GM18508 (cell line): ENCODE data around the gene CAMTA2.

Experiments
- ATAC-seq: cut with Tn5 transposase; IDR thresholded peaks from one replicate; pipeline ENCODE4 v1.9.1; 2021; ENCODE audit warnings: moderate number of reproducible peaks; ENCODE audit not compliant: insufficient read depth, unreplicated experiment

Gene CAMTA2

GRCh38 chr17:5003214-5003867 is 15.9 kb upstream of the CAMTA2 start:
- ATAC-seq = no peak

GRCh38 chr17:5002121-5002788 is 14.8 kb upstream of the CAMTA2 start:
- ATAC-seq = no peak

- ATAC-seq = no peak
Measured at GRCh38 chr17:5000237-5000639, 12.8 kb upstream of the CAMTA2 start.

DNA sequence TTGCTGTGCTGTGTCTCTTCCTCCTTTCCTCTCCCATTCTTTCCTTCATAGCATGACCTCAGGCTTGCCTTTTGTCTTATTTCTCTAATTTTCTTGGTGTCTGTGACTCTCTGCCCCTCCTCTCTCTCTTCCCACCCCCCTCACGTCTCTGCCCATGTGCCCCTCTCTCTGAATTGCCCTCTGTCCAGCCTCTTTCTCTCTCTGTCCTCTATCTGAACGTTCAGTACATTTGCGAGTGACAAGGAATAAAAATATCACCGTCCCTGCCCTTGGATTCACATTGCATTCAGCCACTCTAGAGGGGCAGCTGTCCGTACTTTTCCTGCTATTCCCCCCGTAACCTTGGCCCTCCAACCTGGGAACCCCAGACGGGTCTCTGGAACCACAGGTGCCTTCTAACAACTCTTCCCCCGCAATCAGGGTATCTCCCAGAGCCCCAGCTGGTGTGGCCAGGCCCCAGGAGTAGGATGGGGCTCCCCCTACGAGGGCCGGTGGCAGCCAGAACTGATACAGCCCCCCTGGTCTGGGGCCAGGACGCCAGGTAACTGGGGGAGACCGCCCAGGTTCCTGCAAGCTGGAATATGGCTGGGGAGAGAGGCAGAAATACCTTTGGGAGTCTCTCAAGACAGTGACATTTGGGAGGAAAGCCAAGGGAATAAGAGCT is 12.1 kb upstream of the CAMTA2 start:
- ATAC-seq = no peak

- ATAC-seq = no peak
Measured at GRCh38 chr17:4998732-4999429, 11.4 kb upstream of the CAMTA2 start.

DNA sequence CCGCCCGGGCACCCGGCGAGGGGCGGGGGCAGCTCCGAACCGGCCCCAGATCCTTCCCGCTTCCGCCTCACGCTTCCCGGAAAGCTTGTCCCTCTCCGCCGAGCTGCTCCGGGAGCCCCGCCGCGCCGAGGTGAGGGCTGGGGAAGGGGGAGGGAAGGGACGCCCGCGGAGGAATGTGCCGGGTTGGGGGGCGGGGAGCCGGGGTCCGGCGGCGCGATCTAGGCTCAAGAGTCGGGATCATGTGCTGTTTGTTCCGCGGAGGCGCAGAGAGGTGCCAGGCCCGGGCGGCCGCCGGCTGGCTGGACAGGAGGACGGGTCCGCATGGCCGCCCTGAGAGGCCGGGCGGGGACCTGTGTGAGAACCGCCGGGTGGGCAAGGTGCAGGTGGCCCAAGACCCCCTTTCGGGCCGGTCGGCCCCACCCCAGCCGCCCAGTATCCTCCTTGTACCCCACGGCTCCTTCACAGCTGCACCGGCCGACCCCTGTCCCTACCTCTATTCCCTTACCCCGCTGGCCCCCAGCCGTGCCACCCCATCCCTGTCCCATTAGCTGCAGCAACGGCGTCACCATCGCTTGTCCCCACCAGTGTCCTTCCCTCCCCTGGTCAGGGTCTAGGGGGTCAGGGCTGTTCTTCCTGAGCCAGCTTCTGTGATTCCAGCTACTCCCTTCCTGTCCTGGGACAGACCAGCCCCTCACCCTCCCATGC is 10.7 kb upstream of the CAMTA2 start:
- ATAC-seq = no peak

DNA sequence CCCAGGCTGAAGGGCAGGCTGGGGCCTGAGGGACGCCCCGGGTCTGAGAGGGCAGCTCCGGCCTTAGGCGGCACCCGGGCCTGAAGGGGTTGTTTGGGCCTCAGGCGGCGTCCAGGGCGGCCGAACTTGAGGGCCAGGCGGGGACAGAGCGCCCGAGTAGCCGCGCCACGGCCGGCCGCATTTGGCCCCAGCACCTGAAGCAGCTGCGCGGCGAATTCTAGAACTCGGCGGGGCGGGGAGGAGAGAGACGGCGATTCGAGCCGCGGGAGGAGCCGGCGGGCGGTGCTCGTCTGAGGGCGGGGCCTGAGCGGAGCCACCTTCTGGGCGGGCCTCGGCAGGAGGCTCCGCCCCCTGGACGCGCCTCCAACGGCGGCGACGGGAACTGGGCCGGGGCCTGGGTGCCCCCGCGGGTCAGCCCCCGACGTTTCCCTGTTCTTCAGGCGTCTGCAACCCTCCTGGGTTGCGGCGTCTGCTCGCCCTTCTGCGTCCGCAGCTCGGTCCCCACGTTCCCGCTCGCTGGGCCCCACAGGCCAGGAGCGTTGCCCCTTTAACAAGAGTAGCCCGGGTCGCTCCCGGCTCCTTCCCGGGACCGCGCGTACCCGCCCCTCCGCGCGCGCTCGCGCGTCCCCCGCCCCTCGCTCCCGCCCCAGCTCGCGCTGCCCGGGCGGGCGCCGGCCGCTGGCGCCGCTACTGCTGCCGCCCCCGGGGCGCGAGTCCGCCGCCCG is 10.0 kb upstream of the CAMTA2 start, which contains the start of the genes INCA1 and KIF1C:
INCA1 (minus strand) TSS at position 221 of the 725 bp plus-strand sequence. CDS start 3,085 bp downstream, outside the sequence.
KIF1C (plus strand) TSS at position 649 of the 725 bp plus-strand sequence. CDS start 2,297 bp downstream, outside the sequence.
- ATAC-seq = no peak

DNA sequence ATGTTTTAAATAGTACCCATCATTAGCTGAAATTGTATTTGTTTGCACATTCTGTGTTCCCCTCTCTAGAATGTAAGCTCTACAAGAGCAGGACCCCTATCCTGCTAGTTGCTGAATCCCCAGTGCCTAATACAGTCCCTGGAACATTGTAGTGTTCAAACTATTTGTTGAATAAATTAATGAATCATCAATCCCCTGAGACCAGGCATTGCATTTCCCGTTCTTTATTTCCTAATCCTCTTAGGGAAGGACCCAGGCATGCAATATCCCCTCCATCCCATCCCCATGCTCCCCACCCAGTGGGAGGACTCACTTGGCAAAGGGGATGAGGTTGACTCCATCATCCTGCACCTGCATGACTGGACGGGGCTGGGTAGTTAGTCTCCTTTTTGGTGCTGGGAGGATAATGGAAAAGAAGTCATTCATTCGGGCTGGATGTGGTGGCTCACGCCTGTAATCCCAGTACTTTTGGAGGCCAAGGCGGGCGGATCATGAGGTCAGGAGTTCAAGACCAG is 6.7 kb upstream of the CAMTA2 start:
- ATAC-seq = no peak

- ATAC-seq = no peak
Measured at GRCh38 chr17:4987767-4988567, 492 bp upstream of the CAMTA2 start.

GRCh38 chr17:4986403-4986802 is 1.1 kb downstream of the CAMTA2 start:
- no peak for ATAC-seq

GRCh38 chr17:4982305-4982704 is 5.2 kb downstream of the CAMTA2 start:
- ATAC-seq = no peak

DNA sequence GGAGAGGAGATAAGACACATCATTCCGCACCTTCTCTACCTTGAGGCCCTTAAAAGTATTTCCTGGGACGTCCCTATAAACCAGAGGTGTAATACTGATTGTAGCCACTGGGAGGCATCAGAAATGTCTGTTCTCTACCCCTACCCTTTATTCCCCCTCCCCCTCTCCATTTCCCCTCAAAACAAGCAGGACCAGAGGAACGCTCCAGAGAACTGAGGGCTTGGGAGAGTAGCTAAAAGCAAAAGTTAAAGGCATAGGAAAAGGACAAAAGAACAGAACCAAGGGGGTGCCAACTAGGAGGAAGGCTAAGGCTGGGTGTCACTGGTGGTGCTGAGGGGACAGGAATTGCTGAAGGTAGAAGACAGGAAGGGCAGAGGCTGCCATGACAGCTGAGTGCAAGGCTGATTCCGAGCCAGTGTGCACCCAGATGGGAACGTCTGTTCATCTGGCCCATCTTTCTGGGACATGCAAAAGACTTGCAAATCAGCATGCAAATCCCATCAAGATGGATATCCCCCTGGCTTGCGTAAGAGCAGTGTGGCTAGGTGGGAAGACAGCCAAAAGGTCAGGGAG is 6.7 kb downstream of the CAMTA2 start:
- ATAC-seq = no peak

DNA sequence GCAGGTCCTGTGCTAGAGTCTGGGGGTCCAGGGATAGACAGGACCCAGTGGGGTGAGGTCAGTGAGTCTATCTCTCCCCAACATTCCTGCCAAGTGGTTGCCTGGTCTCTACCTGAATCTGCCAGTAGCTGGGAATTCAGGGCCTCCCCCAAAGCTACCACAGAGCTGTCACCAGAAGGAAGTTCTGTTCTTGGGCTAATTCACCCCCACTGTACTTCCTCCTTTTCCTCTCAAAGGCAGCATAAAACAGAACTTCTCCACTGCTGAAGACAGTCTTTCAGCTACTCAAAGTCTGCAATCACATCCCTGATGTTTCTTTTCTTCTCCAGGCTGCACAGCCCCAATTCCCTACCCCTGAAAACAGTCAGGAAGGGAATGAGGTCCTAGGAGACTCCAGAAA is 8.7 kb downstream of the CAMTA2 start:
- ATAC-seq = no peak

DNA sequence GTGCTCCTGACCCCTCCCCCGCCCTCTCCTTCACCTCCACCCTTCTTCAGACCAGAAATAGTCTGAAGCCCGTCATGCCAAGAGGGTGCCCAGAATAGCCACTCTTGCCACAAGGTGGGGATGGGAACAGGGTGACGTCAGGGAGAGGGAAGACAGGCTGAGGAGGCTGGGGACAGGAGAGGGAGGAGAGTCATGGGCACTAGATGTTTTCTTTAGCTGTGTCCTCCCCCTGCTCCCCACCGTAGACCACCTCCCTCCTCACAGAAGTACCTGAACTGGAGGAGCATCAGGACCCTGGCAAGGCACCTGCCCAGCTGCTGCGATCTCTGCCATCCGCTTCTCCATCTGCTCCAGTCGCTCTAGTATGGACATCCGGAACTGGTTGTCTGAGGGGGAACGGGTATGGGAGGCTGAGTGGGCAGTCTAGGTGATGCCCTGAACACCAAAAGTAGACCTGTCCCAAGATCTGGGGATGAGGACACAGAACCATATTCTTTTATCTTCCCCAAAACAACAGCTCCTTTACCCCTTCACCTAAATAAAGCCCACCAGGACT is 13.3 kb downstream of the CAMTA2 start:
- no peak for ATAC-seq

GRCh38 chr17:4973256-4974114 is 14.0 kb downstream of the CAMTA2 start:
- ATAC-seq = no peak

DNA sequence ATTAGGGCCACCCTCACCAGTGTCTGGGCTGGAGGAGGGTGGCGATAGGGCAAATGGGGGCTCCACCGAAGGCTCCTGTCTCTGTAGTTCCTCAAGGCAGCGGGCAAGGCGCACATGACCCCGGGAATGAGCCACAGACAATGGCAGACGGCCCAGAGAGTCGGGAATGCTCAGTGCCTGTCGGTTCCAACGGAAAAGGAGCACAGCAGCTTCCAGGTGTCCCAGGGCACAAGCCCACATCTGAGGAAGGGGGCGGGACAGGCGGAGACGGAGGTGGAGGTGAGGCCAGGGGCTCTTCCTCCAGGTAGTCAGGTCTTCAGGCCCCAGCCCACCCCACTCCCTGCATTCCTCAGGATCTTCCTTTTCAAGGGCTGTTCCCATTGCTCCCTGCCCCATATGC is 14.7 kb downstream of the CAMTA2 start:
- no peak for ATAC-seq

DNA sequence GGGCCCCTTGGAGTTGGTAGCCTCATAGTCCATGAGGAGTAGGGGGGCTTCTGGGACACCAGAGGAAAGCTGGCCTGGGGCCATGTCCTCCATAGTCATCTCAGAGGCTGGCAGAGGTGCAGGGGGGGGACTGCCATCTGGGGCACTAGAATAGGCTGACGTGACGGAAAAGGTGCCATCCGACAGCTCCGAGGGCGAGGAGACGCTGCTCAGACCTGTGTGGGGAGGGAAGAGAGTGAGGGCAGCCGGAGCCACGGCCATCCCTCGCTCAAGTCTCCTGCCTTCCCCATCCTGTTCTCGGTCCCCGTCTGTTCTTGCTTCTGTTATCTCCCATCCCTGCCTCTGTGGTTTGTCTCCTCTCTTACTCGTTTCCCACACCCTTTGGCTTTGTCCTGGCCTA is 15.2 kb downstream of the CAMTA2 start:
- ATAC-seq = no peak
